SK-N-SH (cell line): Measurements from ENCODE around the gene CYP4F3. TPM values are rescaled to one million over a fixed set of nuclear protein-coding genes. Genes with fewer than 3 reads are reported as not detected.

Experiments
- CTCF ChIA-PET: fragments of 300-600, 350-600 bp; formaldehyde crosslinking; extraction: SDS; loops from one replicate; lab custom pipeline; 2021; lab: Yijun Ruan, JAX
- POLR2A ChIA-PET: fragments of 350-600 bp; sonication (Branson Sonifier 250); formaldehyde crosslinking; extraction: SDS; loops from one replicate; lab custom pipeline; 2020; ENCODE audit warnings: antibody characterized with exemption, inconsistent platforms; lab: Yijun Ruan, JAX
- DNase-seq: peaks from one replicate; pipeline ENCODE4 v3.0.0; 2012
- H2AFZ ChIP-seq: fragments of 200-600 bp; sonication (generic); 2 replicates; pipeline ENCODE4 v1.8.1; 2016; ENCODE audit warnings: antibody characterized with exemption, mild to moderate bottlenecking, low read depth
- H3F3A ChIP-seq: fragments of 200-600 bp; sonication (generic); replicated peaks from 2 replicates; pipeline ENCODE3; 2016; ENCODE audit warnings: antibody characterized with exemption, mild to moderate bottlenecking; ENCODE audit not compliant: insufficient read depth
- H3K27ac ChIP-seq, 2 experiments: fragments of 200-500 bp in 1 of 2; fragments of 200-600 bp in 1 of 2; sonication (Bioruptor generic) in 1 of 2; sonication (generic), shearing (Covaris generic) in 1 of 2; 2 replicates each; pipeline versions ENCODE4 v1.5.1 to v1.6.1; 2014 to 2016; ENCODE audit warnings: low read depth in 2 of 2, inconsistent platforms in 1 of 2, low read length in 1 of 2, mild to moderate bottlenecking in 1 of 2, mixed read lengths in 1 of 2
- H3K27me3 ChIP-seq: fragments of 200-600 bp; sonication (generic), shearing (Covaris generic); 2 replicates; pipeline ENCODE4 v1.6.1; 2016; ENCODE audit warnings: mixed run types; ENCODE audit not compliant: insufficient read depth
- H3K36me3 ChIP-seq, 2 experiments: fragments of 200-500 bp in 1 of 2; fragments of 200-600 bp in 1 of 2; sonication (Bioruptor generic) in 1 of 2; sonication (generic) in 1 of 2; replicated peaks in 1 of 2; 2 replicates each; pipeline versions ENCODE3 to v1.5.1; 2014 to 2016; ENCODE audit warnings: low read length in 1 of 2, mild to moderate bottlenecking in 1 of 2; ENCODE audit not compliant: insufficient read depth in 2 of 2, control insufficient read depth in 1 of 2
- H3K4me1 ChIP-seq, 2 experiments: fragments of 200-500 bp in 1 of 2; fragments of 200-600 bp in 1 of 2; sonication (Bioruptor generic) in 1 of 2; sonication (generic), shearing (Covaris generic) in 1 of 2; 2 replicates each; pipeline versions ENCODE4 v1.5.1 to v1.6.1; 2014 to 2016; ENCODE audit warnings: low read depth in 1 of 2, low read length in 1 of 2, mixed run types in 1 of 2; ENCODE audit not compliant: insufficient read depth in 2 of 2, control insufficient read depth in 1 of 2
- H3K4me2 ChIP-seq: fragments of 200-600 bp; sonication (generic), shearing (Covaris generic); 2 replicates; pipeline ENCODE4 v1.6.1; 2017; ENCODE audit warnings: mixed run types
- H3K4me3 ChIP-seq, 2 experiments: fragments of 200-500 bp in 1 of 2; fragments of 200-600 bp in 1 of 2; sonication (Bioruptor generic) in 1 of 2; sonication (generic), shearing (Covaris generic) in 1 of 2; 2 replicates each; pipeline versions ENCODE4 v1.5.1 to v1.8.1; 2014 to 2016; ENCODE audit warnings: low read depth in 2 of 2, inconsistent platforms in 1 of 2, low read length in 1 of 2, mild to moderate bottlenecking in 1 of 2, mixed read lengths in 1 of 2, moderate library complexity in 1 of 2
- H3K79me2 ChIP-seq: fragments of 200-600 bp; sonication (generic); 2 replicates; pipeline ENCODE4 v1.8.1; 2017; ENCODE audit warnings: mild to moderate bottlenecking; ENCODE audit not compliant: insufficient read depth
- H3K9ac ChIP-seq: fragments of 200-600 bp; sonication (generic); 2 replicates; pipeline ENCODE4 v1.6.1; 2017; ENCODE audit warnings: mixed run types
- H3K9me2 ChIP-seq: fragments of 200-600 bp; sonication (generic); 2 replicates; pipeline ENCODE4 v1.6.1; 2017; ENCODE audit warnings: mixed run types
- H3K9me3 ChIP-seq: fragments of 200-600 bp; sonication (generic); 2 replicates; pipeline ENCODE4 v1.6.1; 2017; ENCODE audit warnings: mixed run types, mild to moderate bottlenecking, moderate library complexity
- H4K20me1 ChIP-seq: fragments of 200-600 bp; sonication (generic); 2 replicates; pipeline ENCODE4 v1.6.1; 2017; ENCODE audit warnings: mild to moderate bottlenecking, mixed run types; ENCODE audit not compliant: insufficient read depth
- FOXJ3 ChIP-seq: sonication (generic); formaldehyde crosslinking; IDR thresholded peaks from 2 replicates; pipeline ENCODE4 v1.5.1; 2020; ENCODE audit warnings: mild to moderate bottlenecking, missing genetic modification reagents
- FOXM1 ChIP-seq: IDR thresholded peaks from 2 replicates; pipeline ENCODE4 v1.4.0; 2012; ENCODE audit warnings: low read depth, mild to moderate bottlenecking
- GATA2 ChIP-seq: sonication (generic); formaldehyde crosslinking; IDR thresholded peaks from 2 replicates; pipeline ENCODE4 v1.5.0; 2020; ENCODE audit warnings: mild to moderate bottlenecking, missing genetic modification reagents
- IRF3 ChIP-seq: fragments of 150-350 bp; IDR thresholded peaks from 2 replicates; pipeline ENCODE4 v1.6.1; 2016; ENCODE audit warnings: mild to moderate bottlenecking, low read depth, low read length
- JUND ChIP-seq: IDR thresholded peaks from 2 replicates; pipeline ENCODE4 v1.4.0; 2012
- MEF2A ChIP-seq: IDR thresholded peaks from 2 replicates; pipeline ENCODE4 v1.4.0; 2012; ENCODE audit warnings: low read depth, borderline replicate concordance
- NRF1 ChIP-seq: IDR thresholded peaks from 2 replicates; pipeline ENCODE4 v1.6.1; 2012; ENCODE audit warnings: low read depth, mild to moderate bottlenecking, low read length
- RCOR1 ChIP-seq: fragments of 150-350 bp; IDR thresholded peaks from 2 replicates; pipeline ENCODE4 v1.6.1; 2017; ENCODE audit warnings: antibody characterized with exemption, low read length
- REST ChIP-seq: IDR thresholded peaks from 2 replicates; pipeline ENCODE4 v1.6.1; 2012; ENCODE audit warnings: mild to moderate bottlenecking, low read depth, low read length, moderate library complexity
- SMC3 ChIP-seq: IDR thresholded peaks from 2 replicates; pipeline ENCODE4 v1.6.1; 2012; ENCODE audit warnings: low read depth, low read length, improper control_type of control experiment
- USF1 ChIP-seq: IDR thresholded peaks from 2 replicates; pipeline ENCODE4 v1.4.0; 2012; ENCODE audit warnings: low read depth, borderline replicate concordance
- USF2 ChIP-seq: fragments of 150-350 bp; IDR thresholded peaks from 2 replicates; pipeline ENCODE4 v1.6.1; 2017; ENCODE audit warnings: antibody characterized with exemption, low read length, low read depth, borderline replicate concordance
- WGBS: methylation state at CpG from one replicate; pipeline ENCODE4 v1.1.6; 2017; ENCODE audit warnings: low lambda C conversion rate; 5-methylcytosine and 5-hydroxymethylcytosine counted together
- polyA plus RNA-seq, 3 experiments: library from polyadenylated mRNA; depleted of rRNA; stranded (reverse); fragments of >200 nt; gene quantifications; 2 replicates each; pipeline ENCODE4 v1.2.3, GENCODE V29; 2012

Gene CYP4F3
- polyA plus RNA-seq, 1 of the 3 experiments (the other 2 are of a cell fraction) = 0.08 TPM

GRCh38 chr19:15622991-15623390 lies 17.7 kb upstream of the CYP4F3 start:
- no peak overlapping the region for H3K9ac ChIP-seq
- no peak for DNase-seq
- 6% methylated on average over 7 of the region's 11 CpGs for WGBS
- H3K4me2 ChIP-seq = no peak overlapping the region
- TF ChIP-seq IRF3 = no peak
- no peak for TF ChIP-seq JUND
- no peak for TF ChIP-seq MEF2A
- no peak for TF ChIP-seq FOXJ3 (CRISPR knock-in tag)
- no peak for TF ChIP-seq NRF1
- TF ChIP-seq USF1 = no peak
- TF ChIP-seq SMC3 = no peak
- TF ChIP-seq GATA2 (CRISPR knock-in tag) = no peak
- TF ChIP-seq USF2 = no peak
- no peak for TF ChIP-seq REST
- no peak for TF ChIP-seq RCOR1
- TF ChIP-seq FOXM1 = no peak
- no peaks in the 10 kb centered on the region for H4K20me1 ChIP-seq
- H3F3A ChIP-seq = no peaks in the 10 kb centered on the region
- no peaks in the 10 kb centered on the region for H3K4me1 ChIP-seq
- no peaks in the 10 kb centered on the region for H3K9me2 ChIP-seq
- H3K27ac ChIP-seq = no peak overlapping the region
- H3K79me2 ChIP-seq = no peaks in the 10 kb centered on the region
- H3K9me3 ChIP-seq = no peaks in the 10 kb centered on the region
- H2AFZ ChIP-seq = no peak overlapping the region
- no peaks in the 10 kb centered on the region for H3K36me3 ChIP-seq
- ChIA-PET POLR2A (no interaction called here), CTCF (interaction anchor here (0.5 kb wide), 1 partner anchor 553 kb away, joined by 3 read pairs; no protein-coding TSS in a partner anchor)
- H3K27me3 ChIP-seq = no peaks in the 10 kb centered on the region; the same call in 1 of the 2 replicates
- H3K4me3 ChIP-seq = no peak overlapping the region
